Epithelial cell of prostate (primary cell): ENCODE data around the gene ATP5F1D.

Experiments used
- DNase-seq: peaks from one replicate; pipeline ENCODE4 v3.0.0-alpha.2; 2011; ENCODE audit warnings: low read depth, low spot score
- H3K27ac ChIP-seq: fragments of 450-650 bp; 2 replicates; pipeline ENCODE4 v1.5.1; 2017; ENCODE audit warnings: mild to moderate bottlenecking

Gene ATP5F1D

DNA sequence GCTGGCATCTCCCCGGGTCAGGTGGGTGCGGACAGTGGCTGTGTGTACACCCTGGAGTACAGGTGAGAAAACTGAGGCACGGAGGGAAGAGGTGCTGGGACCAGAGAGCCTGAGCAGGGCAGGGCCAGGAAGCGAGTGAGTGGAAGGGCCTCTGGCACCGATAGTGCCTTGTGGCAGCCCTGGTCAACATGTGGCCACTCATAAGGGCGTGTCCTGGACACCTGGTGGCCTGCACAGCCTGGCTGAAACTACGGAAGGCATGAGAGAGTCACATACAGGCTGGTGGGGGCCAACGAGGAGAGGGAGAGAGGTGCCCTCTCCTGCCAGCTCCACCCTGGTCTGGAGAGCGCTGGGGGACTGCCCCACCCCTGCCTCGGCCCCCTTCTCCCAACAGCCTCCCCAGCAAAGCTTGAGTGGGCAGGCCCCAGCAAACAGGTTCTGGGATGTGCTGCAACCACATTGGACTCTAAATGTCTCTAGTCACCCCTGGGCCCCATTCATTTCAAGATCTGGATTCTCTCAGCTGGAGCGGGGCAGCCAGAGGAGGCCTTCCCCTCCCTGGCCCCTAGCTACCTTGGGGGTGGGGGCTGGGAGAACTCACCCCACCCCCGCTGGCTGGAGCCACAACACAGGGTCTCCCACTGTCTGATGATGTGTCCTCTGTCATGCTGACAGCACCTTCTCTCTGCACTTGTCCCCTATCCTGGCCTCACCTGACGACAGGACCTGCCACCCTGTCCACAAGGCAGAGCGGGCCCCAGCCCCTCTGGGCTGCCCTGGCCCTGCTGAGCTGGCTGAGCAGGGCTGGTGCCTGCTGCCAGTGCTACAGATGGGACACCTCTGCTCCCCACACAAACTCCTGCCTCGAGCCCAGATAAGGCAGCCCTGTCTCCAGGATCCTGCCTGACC is 9.6 kb upstream of the ATP5F1D start:
- peak overlapping the region; percentile 22 for H3K27ac ChIP-seq
- DNase-seq = no peak

DNA sequence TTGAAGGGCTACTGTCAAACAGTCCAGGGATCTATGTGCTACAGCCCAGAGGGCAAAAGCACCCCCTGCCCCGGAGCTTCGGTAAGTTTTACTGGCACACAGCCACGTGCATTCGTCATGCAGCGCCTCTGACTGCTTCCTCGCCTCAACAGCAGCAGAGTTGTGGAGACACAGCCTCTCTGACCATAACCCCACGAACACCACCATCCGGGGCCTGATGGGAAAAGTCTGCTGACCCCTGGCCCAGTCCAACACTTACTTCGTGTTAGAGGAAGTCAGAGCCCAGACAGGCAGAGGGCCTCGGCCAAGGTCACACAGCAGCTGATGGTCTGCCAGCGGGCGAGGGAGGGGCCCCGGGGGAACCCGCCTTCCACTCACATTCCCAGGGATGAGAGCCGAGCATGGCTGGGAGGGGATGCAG is 8.9 kb upstream of the ATP5F1D start:
- no peak for DNase-seq
- peak overlapping the region; percentile 22 for H3K27ac ChIP-seq

DNA sequence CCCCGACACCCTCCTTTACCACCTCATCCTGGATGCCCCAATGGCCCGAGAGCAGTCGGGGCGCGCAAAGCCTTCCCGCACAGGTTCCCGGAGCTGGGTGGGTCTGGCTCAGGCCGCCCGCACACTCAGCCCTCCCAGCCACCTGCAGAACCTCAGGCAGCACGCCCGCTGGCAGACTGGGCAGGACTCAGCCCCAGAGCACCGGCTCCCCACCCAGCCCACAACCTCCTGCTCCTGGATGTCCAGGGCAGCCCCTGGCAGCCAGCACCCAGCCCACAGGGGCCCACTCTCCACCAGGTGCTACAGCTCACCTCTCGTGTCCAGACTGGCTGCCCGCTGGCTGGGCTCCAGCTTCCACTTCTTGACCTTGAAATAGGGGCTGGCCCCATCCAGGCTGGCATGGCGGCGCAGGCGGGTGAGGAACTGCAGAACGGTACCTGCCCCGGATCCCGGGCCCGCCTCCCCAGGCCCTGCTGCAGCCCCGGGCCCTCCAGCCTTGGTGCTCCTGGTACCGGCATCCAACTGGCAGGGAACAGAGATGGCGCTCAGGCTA is 8.4 kb upstream of the ATP5F1D start:
- DNase-seq = no peak
- H3K27ac ChIP-seq = no peak overlapping the region

DNA sequence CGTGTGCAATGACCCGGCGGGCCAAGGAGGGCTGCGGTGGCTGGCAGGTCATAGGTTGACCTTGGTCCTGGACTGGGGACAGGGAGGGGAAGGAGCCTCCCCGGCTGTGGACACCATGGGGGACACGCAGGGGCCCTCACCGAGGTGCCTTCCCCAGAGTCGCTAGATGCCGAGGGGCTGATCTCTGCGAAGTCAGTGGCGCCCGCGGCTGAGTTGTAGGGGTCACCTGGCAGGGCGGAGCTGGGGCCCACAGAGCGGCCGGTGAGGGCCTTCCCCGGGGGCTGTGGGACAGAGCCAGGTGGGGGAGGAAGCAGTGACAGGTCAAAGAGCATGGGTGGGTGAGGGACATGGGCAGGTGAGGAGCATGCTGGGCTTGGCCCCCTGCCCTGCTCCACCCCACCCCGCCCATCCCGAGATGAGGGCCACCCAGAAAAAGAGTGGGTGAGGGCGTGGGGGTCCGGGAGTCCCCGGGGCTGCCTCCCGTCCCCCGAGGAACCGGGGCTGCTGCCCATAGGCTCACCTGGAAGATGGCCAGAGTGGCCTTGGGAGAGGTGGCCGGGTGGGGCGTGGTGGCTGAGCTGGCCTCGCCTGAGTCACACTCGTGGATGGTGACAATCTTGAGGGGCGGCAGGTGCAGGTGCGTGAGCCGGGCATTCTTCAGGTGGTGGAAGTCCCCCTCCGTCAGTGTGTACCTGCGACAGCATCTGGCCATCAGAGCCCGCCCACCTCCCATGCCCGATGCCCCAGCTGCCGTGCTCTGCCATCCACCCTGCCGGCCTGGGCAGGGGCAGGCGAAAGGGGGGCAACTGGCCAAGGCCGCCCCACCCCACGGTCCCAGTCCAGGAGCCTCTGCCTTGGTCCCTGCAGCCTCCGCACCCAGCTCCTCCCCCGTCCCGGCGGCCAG is 7.2 kb upstream of the ATP5F1D start:
- H3K27ac ChIP-seq = no peak overlapping the region
- DNase-seq = no peak

DNA sequence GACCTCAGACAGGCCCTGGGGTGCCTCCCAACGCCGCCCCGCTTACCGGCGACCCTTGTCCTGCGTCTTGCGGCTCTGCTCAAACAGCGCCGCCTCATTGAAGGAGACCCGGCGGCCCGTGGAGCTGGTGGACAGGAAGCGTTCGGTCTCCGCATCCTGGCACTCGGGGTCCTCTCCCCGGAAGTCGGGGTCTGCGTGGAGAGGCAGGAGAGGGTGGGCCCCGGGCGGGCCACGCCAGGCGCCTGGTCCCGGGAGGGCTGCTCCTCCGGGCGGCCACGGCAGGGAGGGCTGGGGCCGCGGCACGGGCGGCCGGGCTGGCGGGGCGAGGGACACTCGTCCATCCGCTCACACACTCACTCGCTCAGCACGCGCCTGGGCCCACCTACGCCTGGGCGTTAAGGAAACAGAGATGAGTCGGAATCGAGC is 6.6 kb upstream of the ATP5F1D start:
- no peak overlapping the region for H3K27ac ChIP-seq
- no peak for DNase-seq

DNA sequence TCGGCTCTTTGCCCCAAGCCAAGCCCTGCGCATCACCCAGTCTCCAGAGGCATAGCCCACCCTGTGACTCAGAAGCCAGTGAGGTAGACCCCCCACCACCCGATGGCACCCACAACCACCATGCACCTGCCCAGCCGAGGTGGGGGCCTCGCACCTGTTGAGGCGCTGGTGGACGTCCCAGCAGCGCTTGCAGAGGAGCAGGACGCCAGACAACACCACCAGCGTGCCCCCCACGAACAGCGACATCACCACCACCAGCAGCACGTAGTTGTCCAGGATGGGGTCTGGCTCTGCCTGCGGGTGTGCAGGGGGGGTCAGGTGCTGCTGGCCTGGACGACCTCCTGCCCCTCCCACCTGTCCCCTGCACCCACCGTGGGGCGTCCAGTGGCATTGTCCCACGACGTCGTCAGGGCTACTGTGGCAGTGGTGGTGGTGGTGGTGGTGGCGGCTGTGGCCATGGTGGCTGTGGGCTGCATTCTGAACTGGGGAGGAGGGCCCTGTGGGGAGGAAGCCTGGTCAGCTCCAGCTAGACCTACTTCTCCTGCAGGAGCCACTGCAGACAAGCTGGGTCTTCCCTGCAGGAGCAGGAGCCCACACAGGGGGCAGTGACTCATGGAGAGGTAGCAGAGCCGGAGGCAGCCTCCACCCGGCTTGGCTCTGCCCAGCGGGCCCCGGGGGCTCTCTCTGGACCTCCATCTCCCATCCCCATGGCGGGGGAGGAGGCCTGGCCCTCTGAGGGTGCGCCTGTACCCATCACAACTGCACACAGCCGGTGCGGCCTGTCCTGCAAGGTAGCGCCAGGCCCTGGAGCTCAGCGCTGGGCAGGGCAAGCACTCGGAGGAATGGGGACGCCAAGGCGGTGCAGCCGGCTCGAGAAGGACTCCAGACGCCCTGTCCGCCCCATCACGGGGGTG is 5.7 kb upstream of the ATP5F1D start:
- no peak for DNase-seq
- H3K27ac ChIP-seq = no peak overlapping the region

DNA sequence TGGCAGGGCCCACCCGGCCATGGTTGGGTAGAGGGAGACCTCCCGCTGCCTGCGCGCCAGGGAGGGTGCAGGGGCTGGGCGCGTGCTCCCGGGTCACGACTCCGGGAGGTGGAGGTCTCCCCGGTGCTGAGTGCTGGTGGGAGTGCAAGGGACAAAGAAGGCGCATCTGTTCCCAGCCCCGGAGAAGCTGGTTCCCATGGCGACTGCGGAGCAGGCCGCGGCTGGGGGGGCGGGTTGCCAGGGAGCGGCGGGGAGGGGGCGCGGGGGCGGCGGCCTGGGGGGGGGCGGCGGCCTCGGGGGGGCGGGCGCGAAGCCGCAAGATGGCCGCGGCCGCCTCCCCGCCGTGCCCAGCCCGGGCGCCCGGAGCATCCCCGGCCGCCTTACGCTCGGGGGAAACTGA is 5.0 kb upstream of the ATP5F1D start:
- H3K27ac ChIP-seq = no peak overlapping the region
- no peak for DNase-seq

DNA sequence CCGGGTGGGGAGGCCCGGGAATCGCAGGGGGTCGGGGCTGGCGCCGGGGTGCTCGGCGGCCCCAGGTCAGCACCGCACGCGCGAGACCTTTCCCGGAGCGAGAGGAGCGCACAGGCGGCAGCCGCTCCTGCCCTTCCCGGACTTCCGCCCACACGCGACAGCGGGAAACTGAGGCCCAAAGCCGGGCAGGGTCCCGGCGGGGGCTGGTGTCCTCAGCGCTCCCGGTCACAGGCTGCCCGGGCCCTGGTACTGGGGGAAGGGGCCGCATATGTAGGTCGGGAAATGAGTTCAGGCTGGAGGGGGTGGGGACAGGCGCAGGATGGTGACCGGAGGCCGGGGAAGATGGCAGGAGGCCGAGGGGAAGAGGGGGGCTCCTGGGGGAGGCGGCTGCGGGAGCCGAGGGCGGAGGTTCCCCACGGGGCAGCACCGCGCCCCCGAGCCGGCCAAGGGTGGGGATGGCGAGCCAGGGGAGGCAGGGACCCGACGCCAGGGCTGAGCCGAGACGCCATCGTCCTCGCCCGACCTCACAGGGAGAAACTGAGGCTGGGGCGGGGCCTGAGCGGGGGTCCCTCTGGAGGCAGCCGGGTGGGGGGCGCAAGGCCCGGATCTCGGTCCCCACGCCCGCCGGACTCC is 4.4 kb upstream of the ATP5F1D start:
- no peak for DNase-seq
- H3K27ac ChIP-seq = peak overlapping the region; percentile 22

DNA sequence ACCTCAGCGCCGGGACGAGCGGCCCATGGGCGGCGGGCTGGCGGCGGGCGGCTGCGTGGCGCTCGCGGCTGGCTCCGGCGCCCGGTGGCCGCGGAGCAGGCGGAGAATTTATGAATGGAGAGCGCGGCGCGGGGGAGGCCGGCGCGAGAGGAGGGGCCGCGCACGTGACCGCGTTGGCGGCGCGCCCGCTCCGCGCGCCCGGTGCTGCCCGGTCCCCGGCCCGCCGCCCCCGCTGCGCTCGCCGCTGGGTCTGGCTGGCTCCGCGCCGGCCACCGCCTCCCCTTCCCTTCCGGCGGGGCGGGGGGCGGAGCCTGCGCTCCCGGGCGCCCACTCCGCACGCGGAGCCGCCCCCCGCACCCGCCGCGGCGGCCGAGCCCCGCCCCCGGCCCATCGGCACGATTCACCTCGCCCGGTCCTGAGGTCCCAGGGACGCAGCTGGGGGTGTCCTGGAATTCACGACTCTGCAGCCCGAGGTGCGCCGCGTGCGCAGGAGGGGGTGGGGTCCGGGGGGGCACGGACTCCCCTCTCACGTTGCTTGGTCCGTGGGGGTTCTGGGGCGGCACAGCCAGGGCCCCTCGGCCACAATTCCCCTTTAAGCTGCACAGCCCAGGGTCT is 3.7 kb upstream of the ATP5F1D start, which contains the start of gene CBARP:
Gene CBARP (minus strand): TSS at position 252 of the 615 bp plus-strand sequence. CDS start 1,905 bp downstream, outside the sequence.
- DNase-seq = no peak

DNA sequence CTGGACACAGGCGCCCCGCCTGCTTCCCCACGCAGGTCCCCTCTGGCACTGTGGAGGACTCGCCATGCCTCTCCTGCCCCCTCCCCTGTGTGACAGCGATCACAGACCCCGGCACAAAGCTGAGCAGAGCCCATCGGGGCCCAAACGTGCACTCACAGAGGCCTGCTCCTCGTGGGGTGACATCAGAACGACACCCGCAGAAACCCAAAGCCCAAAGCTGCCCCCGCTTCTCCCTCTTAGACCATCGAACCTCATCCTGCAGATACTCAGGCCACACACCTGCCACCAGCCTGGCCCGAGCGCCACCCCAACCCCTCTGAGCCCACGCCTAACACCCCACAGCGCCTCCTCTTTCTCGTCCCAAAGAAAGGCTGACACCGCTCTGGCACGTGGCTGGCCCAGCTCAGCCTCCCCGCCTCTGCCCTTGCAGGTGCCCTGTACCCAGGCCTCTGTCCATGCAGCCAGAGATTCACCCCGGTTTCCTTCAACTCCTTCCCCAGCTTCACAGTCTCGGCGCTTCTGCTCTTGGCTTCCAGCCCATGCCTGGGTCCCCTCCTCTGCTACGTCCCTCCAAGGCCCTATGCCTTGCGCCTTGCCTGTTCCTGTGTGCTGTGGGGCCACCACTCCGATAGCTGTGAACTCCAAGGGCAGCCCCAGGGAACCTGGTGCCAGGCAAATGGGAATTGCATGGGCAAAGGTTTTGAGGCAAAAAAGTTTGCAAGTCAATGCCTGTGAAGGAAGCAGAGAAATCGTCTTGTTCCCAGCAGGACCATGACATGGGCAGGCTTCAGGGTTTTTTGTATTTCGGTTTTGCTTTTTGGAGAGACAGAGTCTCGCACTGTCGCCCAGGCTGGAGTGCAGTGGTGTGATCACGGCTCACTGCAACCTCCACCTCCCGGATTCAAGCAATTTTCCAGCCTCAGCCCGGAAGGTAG is 2.9 kb upstream of the ATP5F1D start:
- H3K27ac ChIP-seq = no peak overlapping the region

More for the DNA sequence above, 3.7 kb upstream of the ATP5F1D start, which contains the start of gene CBARP:
- H3K27ac ChIP-seq = peak within 1 kb of the TSS; percentile 22

DNA sequence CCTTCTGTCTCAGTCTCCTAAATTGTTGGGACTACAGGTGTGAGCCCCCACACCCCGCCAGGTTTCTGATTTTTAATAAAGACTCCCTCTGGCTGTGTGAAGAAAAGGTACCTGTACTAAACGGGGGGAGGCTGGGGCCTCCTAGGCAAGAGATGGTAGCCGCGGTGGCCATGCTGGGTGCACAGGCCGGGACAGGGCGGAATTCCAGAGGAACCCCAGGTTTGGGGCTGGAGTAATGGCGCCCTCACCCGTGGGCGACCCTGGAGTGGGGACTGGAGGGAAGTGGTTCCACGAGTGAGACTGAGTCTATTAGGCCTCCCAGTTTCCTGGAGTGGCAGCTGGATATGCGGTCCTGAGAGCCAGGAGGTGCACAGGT is 2.1 kb upstream of the ATP5F1D start:
- DNase-seq = no peak
- H3K27ac ChIP-seq = no peak overlapping the region

More for the DNA sequence above, 2.9 kb upstream of the ATP5F1D start:
- no peak for DNase-seq

DNA sequence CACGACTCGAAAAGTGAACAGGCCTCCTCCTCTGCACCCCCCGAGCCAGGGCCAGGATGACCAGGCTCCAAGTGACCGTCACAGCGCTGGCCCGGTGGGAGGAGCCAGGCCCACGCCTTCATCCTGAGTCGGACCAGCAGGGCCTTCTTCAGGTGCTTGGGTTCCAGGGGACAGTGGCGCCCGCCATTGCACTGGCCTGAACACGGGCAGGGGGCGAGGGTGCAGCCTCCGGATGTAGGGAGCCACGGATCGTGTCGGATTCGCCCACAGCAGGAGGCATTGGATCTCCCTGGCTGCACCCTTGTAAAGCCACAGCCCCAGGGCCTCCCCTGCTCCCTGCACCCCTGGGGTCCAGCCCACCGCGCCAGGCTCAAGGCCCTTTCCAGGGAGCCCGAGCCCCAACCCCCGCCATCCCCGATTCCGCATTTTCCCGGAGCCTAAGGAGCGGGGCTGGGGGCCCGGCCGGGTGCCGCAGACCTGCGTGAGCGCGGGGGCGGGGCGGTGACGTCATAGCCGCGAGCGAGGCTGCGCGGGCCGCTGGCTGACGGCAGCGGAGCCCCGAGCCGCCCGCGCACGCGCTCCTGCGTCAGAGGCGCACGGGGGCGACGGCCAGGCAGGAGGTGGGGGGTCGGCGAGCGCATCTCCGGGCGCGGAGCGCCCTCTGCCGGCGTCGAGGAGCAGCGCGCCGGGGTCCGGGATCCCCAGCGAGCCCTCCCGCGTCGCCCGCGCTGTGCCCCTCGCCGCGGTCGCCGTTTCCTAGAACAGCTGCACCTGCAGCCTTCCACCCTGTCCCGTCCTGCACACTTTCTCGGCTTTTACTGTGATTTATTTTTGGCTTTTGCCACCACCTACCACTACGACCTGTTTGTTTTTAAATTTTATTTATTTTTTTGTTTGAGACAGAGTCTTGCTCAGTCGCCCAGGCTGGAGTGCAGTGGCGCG is 1.5 kb upstream of the ATP5F1D start:
- no peak for DNase-seq
- no peak overlapping the region for H3K27ac ChIP-seq

DNA sequence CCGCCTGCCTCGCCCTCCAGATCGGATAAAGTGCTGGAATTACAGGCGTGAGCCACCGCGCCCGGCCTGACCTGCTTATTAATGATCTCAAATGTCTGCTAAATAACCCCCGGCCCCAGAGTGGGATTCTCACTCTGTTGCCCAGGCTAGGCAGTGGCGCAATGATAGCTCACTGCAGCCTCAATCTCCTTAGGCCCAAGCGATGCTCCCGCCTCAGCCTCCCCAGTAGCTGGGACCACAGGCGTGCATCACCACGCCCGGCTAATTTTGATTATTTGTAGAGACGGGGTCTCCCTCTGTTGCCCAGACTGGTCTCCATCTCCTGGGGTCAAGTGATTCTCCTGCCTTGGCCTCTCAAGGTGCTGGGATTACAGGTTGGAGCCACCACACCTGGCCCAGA is 626 bp upstream of the ATP5F1D start:
- H3K27ac ChIP-seq = peak overlapping the region; percentile 59
- DNase-seq = no peak

DNA sequence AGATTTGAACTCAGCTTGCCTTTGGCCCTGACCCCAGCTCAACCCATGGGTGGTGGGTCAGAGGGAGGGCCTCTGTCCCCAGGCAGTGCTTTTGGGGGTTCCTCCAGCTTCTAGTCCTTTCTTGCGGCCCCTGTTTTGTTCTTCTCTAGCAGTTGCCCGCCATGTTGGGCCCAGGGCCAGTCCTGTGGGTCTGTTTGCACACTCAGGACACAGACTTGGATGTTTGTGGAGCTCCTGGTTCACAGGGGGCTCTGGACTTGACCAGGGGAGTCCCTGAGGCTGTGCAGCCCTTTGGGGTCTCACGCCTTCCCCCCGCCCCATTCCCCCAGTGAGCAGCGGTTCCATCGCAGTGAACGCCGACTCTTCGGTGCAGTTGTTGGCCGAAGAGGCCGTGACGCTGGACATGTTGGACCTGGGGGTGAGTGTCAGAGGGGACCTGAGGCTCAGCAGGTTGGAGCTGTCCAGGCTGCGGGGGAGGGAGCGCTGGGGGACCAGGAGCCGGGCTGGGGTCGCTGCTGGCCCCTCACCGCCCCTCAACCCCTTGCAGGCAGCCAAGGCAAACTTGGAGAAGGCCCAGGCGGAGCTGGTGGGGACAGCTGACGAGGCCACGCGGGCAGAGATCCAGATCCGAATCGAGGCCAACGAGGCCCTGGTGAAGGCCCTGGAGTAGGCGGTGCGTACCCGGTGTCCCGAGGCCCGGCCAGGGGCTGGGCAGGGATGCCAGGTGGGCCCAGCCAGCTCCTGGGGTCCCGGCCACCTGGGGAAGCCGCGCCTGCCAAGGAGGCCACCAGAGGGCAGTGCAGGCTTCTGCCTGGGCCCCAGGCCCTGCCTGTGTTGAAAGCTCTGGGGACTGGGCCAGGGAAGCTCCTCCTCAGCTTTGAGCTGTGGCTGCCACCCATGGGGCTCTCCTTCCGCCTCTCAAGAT is 2.5 kb downstream of the ATP5F1D start:
- peak overlapping the region; percentile 99 for H3K27ac ChIP-seq
- DNase-seq = no peak

DNA sequence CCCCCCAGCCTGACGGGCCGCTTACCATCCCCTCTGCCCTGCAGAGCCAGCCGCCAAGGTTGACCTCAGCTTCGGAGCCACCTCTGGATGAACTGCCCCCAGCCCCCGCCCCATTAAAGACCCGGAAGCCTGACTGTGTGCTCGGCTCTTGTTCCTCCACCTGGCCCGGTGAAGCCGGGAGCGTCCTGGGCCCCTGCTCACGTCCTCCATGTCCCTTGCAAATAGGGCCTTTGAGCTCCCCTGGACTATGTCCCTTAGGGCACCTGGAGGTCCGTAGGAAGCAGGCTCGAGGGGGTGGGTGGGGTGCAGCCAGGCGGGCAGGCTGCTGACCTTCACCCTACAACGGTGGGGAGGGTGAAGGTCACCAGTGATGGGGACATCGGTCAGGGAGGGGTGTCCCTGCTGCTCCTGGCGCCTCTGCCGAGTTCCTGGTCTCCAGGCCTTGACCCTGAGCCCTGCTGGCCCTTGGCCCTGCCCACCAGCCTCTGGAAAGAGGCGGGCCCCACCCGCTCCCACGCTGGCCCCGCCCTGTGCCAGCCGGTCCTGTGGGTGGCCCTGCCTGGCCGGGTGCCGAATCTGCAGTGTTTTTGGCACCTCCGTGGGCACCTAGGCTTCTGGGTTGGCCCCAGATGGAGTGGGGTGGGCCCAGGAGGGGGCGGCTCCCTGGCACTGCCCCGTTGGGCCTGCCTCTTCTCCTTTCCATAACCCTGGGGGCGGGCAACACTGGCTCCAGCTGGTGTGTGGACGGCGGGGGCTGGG is 3.3 kb downstream of the ATP5F1D start:
- no peak for DNase-seq
- peak overlapping the region; percentile 99 for H3K27ac ChIP-seq
